ENCODE data around the gene UBXN10.

UBXN10 gene

DNA sequence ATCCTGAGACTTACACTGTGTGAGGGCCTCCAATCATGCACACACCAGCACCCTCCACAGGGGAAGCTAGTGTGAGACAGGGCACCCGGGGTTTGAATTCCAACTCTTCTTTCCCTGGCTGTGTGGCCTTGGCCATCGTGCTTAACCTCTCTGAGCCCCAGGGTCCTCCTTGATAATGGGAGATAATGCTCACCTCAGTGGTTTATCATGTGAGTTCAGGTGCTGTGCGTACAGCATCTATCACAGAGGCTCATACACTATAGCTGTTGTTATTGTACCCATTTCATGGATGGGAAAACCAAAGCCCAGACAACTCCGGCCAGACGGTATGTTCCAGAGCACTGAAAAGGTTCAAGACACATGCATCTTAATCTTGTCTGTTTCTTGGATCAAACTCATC is 16.0 kb upstream of the UBXN10 start:
- WGBS (ENCODE audit: insufficient coverage, insufficient read length): no CpG with 5 or more reads among the region's 5 CpGs
- Histone ChIP-seq H3K27ac (ENCODE audit: low read length) (no peak overlapping the region), H3K9me3 (ENCODE audit: control insufficient read depth, insufficient read depth, low read length) (no peaks in the 10 kb centered on the region), H3K4me1 (ENCODE audit: control insufficient read depth, insufficient read depth, low read length) (0 out of 2 replicates have a peak, but pooled peaks cover 1% of the 10 kb centered on the region), H3K36me3 (ENCODE audit: control insufficient read depth, insufficient read depth, low read length) (no peaks in the 10 kb centered on the region), H3K27me3 (ENCODE audit: control insufficient read depth, insufficient read depth, low read length) (no peaks in the 10 kb centered on the region), H3K4me3 (ENCODE audit: low read length) (no peak overlapping the region)
- DNase-seq (ENCODE audit: low read depth, low spot score): no peak

DNA sequence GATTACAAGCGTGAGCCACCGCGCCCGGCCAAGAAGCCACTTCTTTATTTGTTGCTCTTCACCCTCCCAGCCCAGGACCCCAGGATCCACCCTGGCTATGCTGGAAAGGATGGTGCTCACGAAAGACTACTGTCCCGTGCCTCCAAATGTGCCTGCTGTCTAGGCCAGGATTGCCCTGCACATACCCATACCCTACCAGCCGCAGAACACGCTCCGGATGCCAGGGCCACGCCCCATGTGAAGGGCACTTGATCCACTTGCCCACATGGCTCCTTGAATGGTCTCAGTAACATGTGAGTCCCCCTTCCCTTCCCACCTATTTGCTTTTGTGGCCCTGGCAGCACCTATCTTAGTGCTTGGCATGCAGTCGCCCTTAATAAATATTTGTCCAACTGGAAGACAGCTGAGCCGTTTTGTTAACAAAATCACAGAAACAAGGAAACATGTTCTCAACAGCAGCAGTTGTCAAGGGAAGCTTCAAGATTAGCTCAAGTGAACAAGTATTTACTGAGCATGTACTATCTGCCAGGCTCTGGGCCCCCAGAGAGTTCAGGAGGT is 13.8 kb upstream of the UBXN10 start:
- no CpG with 5 or more reads among the region's 12 CpGs for WGBS (ENCODE audit: insufficient coverage, insufficient read length)

DNA sequence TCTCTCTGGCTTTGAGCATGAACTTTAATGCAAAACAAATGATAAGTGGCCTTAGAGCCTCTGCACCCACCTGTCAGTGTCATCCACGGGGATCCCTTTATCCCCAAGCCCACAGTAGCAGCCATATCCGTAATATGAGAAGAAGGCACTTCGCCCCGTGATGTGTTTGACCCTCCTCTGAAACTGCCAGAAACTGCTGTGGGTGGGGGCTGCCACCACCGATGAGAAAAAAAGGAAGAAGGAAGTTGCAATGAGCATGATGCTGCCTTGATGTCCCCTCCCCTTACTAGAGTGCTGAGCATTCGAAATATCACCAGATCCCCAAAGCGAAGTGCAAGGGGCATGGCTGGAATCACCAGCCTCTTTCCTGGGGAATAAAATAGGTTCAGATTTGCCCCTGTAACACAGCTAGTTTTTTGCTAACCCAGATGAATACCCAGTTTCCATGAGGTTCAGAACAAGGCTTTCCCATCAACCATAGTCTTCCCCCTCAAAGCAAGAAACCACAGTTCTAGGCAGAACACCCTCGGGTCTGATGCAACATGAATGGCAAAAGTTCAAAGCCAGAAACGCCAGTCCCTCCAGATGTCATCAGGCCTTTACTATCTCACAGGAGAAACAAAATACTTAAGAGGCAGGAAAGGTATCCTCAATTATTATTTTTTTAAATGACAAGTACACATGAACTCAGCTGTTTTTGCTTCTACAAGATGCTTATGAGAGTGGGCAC is 10.8 kb upstream of the UBXN10 start:
- H3K27me3 ChIP-seq (ENCODE audit: control insufficient read depth, insufficient read depth, low read length): no peaks in the 10 kb centered on the region
- WGBS (ENCODE audit: insufficient coverage, insufficient read length): no CpG with 5 or more reads among the region's 9 CpGs
- DNase-seq (ENCODE audit: low read depth, low spot score): no peak
- no peaks in the 10 kb centered on the region for H3K36me3 ChIP-seq (ENCODE audit: control insufficient read depth, insufficient read depth, low read length)
- no peaks in the 10 kb centered on the region for H3K9me3 ChIP-seq (ENCODE audit: control insufficient read depth, insufficient read depth, low read length)
- H3K27ac ChIP-seq (ENCODE audit: low read length): no peak overlapping the region
- no peaks in the 10 kb centered on the region for H3K4me1 ChIP-seq (ENCODE audit: control insufficient read depth, insufficient read depth, low read length)
- H3K4me3 ChIP-seq (ENCODE audit: low read length): no peak overlapping the region

More for the DNA sequence above, 13.8 kb upstream of the UBXN10 start:
- no peak for DNase-seq (ENCODE audit: low read depth, low spot score)
- H3K4me3 ChIP-seq (ENCODE audit: low read length): no peak overlapping the region
- H3K36me3 ChIP-seq (ENCODE audit: control insufficient read depth, insufficient read depth, low read length): no peaks in the 10 kb centered on the region
- H3K9me3 ChIP-seq (ENCODE audit: control insufficient read depth, insufficient read depth, low read length): no peaks in the 10 kb centered on the region
- H3K27me3 ChIP-seq (ENCODE audit: control insufficient read depth, insufficient read depth, low read length): no peaks in the 10 kb centered on the region
- H3K27ac ChIP-seq (ENCODE audit: low read length): no peak overlapping the region
- H3K4me1 ChIP-seq (ENCODE audit: control insufficient read depth, insufficient read depth, low read length): no peaks in the 10 kb centered on the region

DNA sequence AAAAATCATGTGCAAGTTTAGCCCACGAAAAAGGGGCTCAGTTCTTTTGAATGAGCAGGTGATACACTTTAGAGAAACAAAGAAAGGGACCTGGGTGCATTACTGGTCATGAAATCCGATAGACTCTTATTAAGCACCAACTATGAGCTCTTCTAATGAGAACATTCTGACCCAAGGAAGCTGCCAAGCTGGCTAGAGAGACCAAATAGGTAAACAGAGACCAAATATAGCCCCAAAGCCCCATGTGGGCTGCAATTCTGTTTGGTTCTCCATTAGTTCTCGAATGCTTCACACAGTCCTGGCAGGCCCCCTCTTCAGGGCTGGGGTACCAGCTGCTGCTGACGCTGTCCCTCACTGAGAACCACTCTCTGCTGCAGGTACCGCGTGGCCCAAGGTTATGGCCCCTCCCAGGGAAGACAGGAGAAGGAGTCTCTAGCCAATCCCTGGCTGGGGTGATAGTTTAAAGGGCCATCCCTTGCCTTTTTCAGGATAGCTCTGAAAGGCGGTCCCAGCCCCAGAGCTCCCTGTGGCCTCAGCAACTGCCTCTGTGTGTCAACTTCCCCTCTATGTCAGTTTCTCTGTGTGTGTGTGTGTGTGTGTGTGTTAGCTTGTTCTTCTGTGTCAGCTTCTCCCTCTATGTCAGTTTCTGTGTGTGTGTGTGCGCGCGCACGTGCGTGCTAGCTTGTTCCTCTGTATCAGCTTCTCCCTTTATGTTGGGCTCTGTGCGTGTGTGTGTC is 7.1 kb upstream of the UBXN10 start:
- Histone ChIP-seq H3K36me3 (ENCODE audit: control insufficient read depth, insufficient read depth, low read length) (no peaks in the 10 kb centered on the region), H3K27ac (ENCODE audit: low read length) (no peak overlapping the region), H3K9me3 (ENCODE audit: control insufficient read depth, insufficient read depth, low read length) (no peaks in the 10 kb centered on the region), H3K4me3 (ENCODE audit: low read length) (no peak overlapping the region), H3K4me1 (ENCODE audit: control insufficient read depth, insufficient read depth, low read length) (no peaks in the 10 kb centered on the region), H3K27me3 (ENCODE audit: control insufficient read depth, insufficient read depth, low read length) (peaks cover 1% of the 10 kb centered on the region; the same call in 1 of the 2 replicates)
- no peak for DNase-seq (ENCODE audit: low read depth, low spot score)
- no CpG with 5 or more reads among the region's 13 CpGs for WGBS (ENCODE audit: insufficient coverage, insufficient read length)

DNA sequence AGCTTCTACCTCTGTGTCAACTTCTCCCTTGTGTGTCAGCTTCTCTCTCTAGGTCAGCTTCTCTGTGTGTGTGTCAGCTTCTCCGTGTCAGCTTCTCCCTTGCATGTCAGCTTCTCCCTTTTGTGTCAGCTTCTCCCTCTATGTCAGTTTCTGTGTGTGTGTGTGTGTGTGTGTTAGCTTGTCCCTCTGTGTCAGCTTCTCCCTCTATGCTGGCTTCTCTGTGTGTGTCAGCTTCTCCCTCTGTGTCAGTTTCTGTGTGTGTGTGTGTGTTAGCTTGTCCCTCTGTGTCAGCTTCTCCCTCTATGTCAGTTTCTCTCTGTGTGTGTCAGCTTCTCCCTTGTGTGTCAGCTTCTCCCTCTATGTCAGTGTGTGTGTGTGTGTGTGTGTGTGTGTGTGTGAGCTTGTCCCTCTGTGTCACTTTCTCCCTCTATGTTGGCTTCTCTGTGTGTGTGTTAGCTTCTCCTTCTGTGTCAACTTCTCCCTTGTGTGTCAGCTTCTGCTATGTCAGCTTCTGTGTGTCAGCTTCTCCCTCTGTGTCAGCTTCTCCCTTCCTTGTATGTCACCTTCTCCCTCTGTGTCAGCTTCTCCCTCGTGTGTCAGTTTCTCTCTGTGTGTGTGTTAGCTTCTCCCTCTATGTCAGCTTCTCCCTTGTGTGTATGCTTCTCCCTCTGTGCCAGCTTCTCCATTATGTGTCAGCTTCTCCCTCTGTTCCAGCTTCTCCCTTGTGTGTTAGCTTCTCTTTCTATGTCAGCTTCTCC is 6.3 kb upstream of the UBXN10 start:
- Histone ChIP-seq H3K36me3 (ENCODE audit: control insufficient read depth, insufficient read depth, low read length) (no peaks in the 10 kb centered on the region), H3K4me1 (ENCODE audit: control insufficient read depth, insufficient read depth, low read length) (no peaks in the 10 kb centered on the region), H3K9me3 (ENCODE audit: control insufficient read depth, insufficient read depth, low read length) (no peaks in the 10 kb centered on the region), H3K27ac (ENCODE audit: low read length) (no peak overlapping the region), H3K4me3 (ENCODE audit: low read length) (no peak overlapping the region), H3K27me3 (ENCODE audit: control insufficient read depth, insufficient read depth, low read length) (peaks cover 2% of the 10 kb centered on the region; the same call in 1 of the 2 replicates)
- WGBS (ENCODE audit: insufficient coverage, insufficient read length): no CpG with 5 or more reads among the region's 2 CpGs
- no peak for DNase-seq (ENCODE audit: low read depth, low spot score)

DNA sequence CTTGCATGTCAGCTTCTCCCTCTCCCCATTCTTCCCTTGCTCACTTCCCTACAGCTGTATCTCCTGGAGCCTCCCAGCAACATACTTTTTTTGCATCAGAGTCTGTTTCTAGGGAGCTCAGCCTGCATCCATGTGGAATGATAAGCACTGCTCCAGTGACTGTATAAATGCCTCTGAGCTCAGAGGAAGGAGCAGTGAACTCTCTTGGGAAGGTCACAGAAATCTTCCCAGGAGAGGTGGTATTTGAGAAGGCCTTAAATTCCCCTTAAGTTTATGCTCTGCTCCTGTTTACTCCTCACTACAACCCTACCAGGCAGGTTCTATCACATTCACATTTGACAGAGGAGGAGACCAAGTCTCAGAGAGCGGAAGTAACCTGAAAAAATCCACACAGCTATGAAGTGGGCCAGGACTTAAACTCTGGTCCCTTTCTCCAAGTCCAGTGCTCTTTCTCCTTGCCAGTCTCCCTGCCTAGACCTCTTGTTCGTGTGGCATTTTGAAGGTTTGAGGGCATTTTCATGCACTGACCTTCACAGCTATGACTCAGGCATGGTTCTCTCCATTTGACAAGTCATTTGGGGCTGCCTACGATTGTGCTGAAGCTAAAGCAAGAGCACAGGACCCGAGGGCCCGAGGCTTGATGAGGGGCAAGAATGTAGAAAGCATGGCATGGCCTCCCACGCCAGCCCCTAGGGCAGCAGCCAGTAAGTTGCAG is 5.6 kb upstream of the UBXN10 start:
- Histone ChIP-seq H3K4me1 (ENCODE audit: control insufficient read depth, insufficient read depth, low read length) (no peaks in the 10 kb centered on the region), H3K9me3 (ENCODE audit: control insufficient read depth, insufficient read depth, low read length) (no peaks in the 10 kb centered on the region), H3K27me3 (ENCODE audit: control insufficient read depth, insufficient read depth, low read length) (peaks cover 3% of the 10 kb centered on the region; the same call in 1 of the 2 replicates), H3K4me3 (ENCODE audit: low read length) (no peak overlapping the region), H3K27ac (ENCODE audit: low read length) (no peak overlapping the region), H3K36me3 (ENCODE audit: control insufficient read depth, insufficient read depth, low read length) (no peaks in the 10 kb centered on the region)
- DNase-seq (ENCODE audit: low read depth, low spot score): no peak
- no CpG with 5 or more reads among the region's 6 CpGs for WGBS (ENCODE audit: insufficient coverage, insufficient read length)

DNA sequence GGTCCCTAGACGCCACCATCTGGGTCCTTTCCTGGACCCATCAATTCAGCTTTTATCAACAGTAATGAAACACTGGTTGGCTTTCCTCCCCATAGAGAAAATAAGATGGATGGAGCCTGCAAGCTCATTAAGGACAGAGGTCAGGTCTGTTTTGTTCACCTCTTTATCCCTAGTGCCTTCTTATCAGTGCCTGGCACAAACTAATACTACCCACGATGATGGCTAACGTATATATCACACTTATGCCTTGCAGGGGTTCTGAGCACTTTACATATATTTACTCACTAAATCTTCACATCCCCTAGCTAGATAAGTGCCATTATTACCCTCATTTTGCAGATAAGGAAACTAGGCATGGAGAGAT is 5.1 kb upstream of the UBXN10 start:
- no peaks in the 10 kb centered on the region for H3K4me1 ChIP-seq (ENCODE audit: control insufficient read depth, insufficient read depth, low read length)
- H3K9me3 ChIP-seq (ENCODE audit: control insufficient read depth, insufficient read depth, low read length): no peaks in the 10 kb centered on the region
- no peak overlapping the region for H3K4me3 ChIP-seq (ENCODE audit: low read length)
- H3K27me3 ChIP-seq (ENCODE audit: control insufficient read depth, insufficient read depth, low read length): peaks cover 3% of the 10 kb centered on the region; the same call in 1 of the 2 replicates
- no peaks in the 10 kb centered on the region for H3K36me3 ChIP-seq (ENCODE audit: control insufficient read depth, insufficient read depth, low read length)
- WGBS (ENCODE audit: insufficient coverage, insufficient read length): no CpG with 5 or more reads among the region's 3 CpGs
- H3K27ac ChIP-seq (ENCODE audit: low read length): no peak overlapping the region
- DNase-seq (ENCODE audit: low read depth, low spot score): no peak

DNA sequence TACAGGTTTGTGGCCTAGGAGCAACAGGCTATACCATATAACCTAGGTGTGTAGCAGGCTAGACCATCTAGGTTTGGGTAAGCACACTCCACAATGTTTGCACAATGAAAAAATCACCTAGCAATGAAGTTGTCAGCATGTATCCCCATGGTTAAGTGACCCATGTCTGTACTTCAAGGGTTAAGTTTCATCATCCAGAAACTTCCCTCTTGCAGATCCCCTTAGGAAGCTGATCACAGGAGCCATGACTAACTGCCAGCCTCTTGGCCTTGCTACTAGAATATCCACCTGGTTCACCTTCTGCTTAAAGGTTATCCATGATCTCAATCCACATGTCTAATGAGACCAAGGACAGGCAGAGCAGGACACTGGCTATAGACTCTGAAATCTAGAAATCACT is 3.5 kb upstream of the UBXN10 start:
- H3K27ac ChIP-seq (ENCODE audit: low read length): no peak overlapping the region
- H3K4me1 ChIP-seq (ENCODE audit: control insufficient read depth, insufficient read depth, low read length): no peaks in the 10 kb centered on the region
- H3K27me3 ChIP-seq (ENCODE audit: control insufficient read depth, insufficient read depth, low read length): peaks cover 3% of the 10 kb centered on the region; the same call in 1 of the 2 replicates
- no peaks in the 10 kb centered on the region for H3K36me3 ChIP-seq (ENCODE audit: control insufficient read depth, insufficient read depth, low read length)
- DNase-seq (ENCODE audit: low read depth, low spot score): no peak
- H3K4me3 ChIP-seq (ENCODE audit: low read length): no peak overlapping the region
- H3K9me3 ChIP-seq (ENCODE audit: control insufficient read depth, insufficient read depth, low read length): no peaks in the 10 kb centered on the region

DNA sequence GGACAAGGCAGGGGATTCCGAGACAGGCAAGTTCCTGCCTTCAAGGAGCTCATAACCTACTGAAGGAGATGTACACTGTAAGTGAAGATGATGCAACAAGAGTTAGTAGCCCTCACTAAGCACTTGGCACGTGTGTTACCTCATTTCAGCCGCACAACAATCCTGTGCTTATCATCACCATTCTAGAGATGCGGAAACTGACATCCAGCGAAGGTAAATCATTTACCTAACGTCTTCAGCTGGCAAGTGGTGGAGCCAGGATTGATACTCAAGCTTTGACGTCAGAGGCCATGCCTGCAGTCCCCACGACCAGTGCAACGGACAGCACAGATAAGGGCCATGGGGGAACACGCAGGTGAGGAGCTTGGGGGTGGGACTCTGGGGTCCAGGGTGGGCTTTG is 2.9 kb upstream of the UBXN10 start:
- Histone ChIP-seq H3K27me3 (ENCODE audit: control insufficient read depth, insufficient read depth, low read length) (peaks cover 3% of the 10 kb centered on the region; the same call in 1 of the 2 replicates), H3K36me3 (ENCODE audit: control insufficient read depth, insufficient read depth, low read length) (no peaks in the 10 kb centered on the region), H3K27ac (ENCODE audit: low read length) (no peak overlapping the region), H3K9me3 (ENCODE audit: control insufficient read depth, insufficient read depth, low read length) (no peaks in the 10 kb centered on the region), H3K4me3 (ENCODE audit: low read length) (no peak overlapping the region), H3K4me1 (ENCODE audit: control insufficient read depth, insufficient read depth, low read length) (no peaks in the 10 kb centered on the region)
- WGBS (ENCODE audit: insufficient coverage, insufficient read length): no CpG with 5 or more reads among the region's 10 CpGs
- no peak for DNase-seq (ENCODE audit: low read depth, low spot score)

All from iPS DF 6.9 (cell line).